Tibial artery (tissue), 4 donors: ENCODE measurements around the gene KAZN.

Experiments
- DNase-seq, 2 donors: peaks; one replicate each; pipeline ENCODE4 v3.0.0-alpha.2; 2019
- H3K27ac ChIP-seq, 2 donors: fragments of 200-600 bp; sonication (generic) in 1 of 2; 1 replicate in 1 of 2; 2 replicates in 1 of 2; pipeline ENCODE4 v1.5.1; 2018 to 2019; ENCODE audit warnings: mild to moderate bottlenecking in 1 of 2
- H3K27me3 ChIP-seq, 2 donors: fragments of 200-600 bp; sonication (generic) in 1 of 2; one replicate each; pipeline versions ENCODE4 v1.5.1 to v1.6.0; 2016 to 2019
- H3K36me3 ChIP-seq, 3 donors: fragments of 200-600 bp; sonication (generic) in 2 of 3; one replicate each; pipeline ENCODE4 v1.5.1; 2016 to 2019; ENCODE audit warnings: mild to moderate bottlenecking in 2 of 3
- H3K4me1 ChIP-seq, 4 donors: fragments of 200-600 bp; sonication (generic) in 2 of 4; 1 replicate in 3 of 4; 2 replicates in 1 of 4; pipeline ENCODE4 v1.5.1; 2016 to 2019
- H3K4me3 ChIP-seq, 2 donors: fragments of 200-600 bp; sonication (generic) in 1 of 2; 1 replicate in 1 of 2; 2 replicates in 1 of 2; pipeline ENCODE4 v1.5.1; 2018 to 2019; ENCODE audit warnings: mild to moderate bottlenecking in 2 of 2
- H3K9me3 ChIP-seq, 3 donors: fragments of 200-600 bp; sonication (generic) in 1 of 3; one replicate each; pipeline ENCODE4 v1.5.1; 2016 to 2019
- CTCF ChIP-seq, 2 experiments: fragments of 200-600 bp in 1 of 2; fragments of 450-650 bp in 1 of 2; IDR thresholded peaks; one replicate each; pipeline ENCODE4 v1.5.1; 2017 to 2019; ENCODE audit warnings: antibody characterized with exemption in 2 of 2, mild to moderate bottlenecking in 1 of 2, moderate library complexity in 1 of 2
- intact Hi-C: fragments of 100-400 bp; cut with DNase I; formaldehyde crosslinking; loops from one replicate; pipeline ENCODE4 v1.15.0; 2023; ENCODE audit warnings: low total_unique reads

The KAZN gene

GRCh38 chr1:14568716-14569355, 29.6 kb upstream of the KAZN start:
- H3K4me1 ChIP-seq: no peaks in the 10 kb centered on the region
- intact Hi-C loops: no loop called here

GRCh38 chr1:14570514-14570913, 28.0 kb upstream of the KAZN start:
- Histone ChIP-seq H3K36me3 (no peaks in the 10 kb centered on the region), H3K27me3 (peaks cover 0 to 10% of the 10 kb centered on the region in 2 donors), H3K4me3 (no peak overlapping the region), H3K27ac (no peak overlapping the region), H3K9me3 (peaks cover 0 to 6% (median 0%) of the 10 kb centered on the region in 3 donors), H3K4me1 (no peaks in the 10 kb centered on the region)
- TF ChIP-seq CTCF (IDR thresholded peaks at IDR 0.05): no peak
- no peak for DNase-seq
- intact Hi-C loops: no loop called here

More at GRCh38 chr1:14568716-14569355, 29.6 kb upstream of the KAZN start:
- H3K4me3 ChIP-seq: no peak overlapping the region
- H3K36me3 ChIP-seq: no peaks in the 10 kb centered on the region
- TF ChIP-seq CTCF (IDR thresholded peaks at IDR 0.05): no peak
- H3K9me3 ChIP-seq: peaks cover 0 to 6% (median 0%) of the 10 kb centered on the region in 3 donors
- DNase-seq: no peak
- peaks cover 0 to 7% of the 10 kb centered on the region in 2 donors for H3K27me3 ChIP-seq
- no peak overlapping the region for H3K27ac ChIP-seq

- Histone ChIP-seq H3K27me3 (peaks cover 0 to 10% of the 10 kb centered on the region in 2 donors), H3K36me3 (no peaks in the 10 kb centered on the region), H3K27ac (no peak overlapping the region), H3K4me1 (no peaks in the 10 kb centered on the region), H3K4me3 (no peak overlapping the region), H3K9me3 (no peaks in the 10 kb centered on the region)
- no peak for DNase-seq
- intact Hi-C loops: no loop called here
- TF ChIP-seq CTCF (IDR thresholded peaks at IDR 0.05): no peak
Measured at GRCh38 chr1:14571810-14572767, 26.4 kb upstream of the KAZN start.

GRCh38 chr1:14572861-14573260, 25.6 kb upstream of the KAZN start:
- no peaks in the 10 kb centered on the region for H3K4me1 ChIP-seq
- TF ChIP-seq CTCF (IDR thresholded peaks at IDR 0.05): no peak
- intact Hi-C loops: no loop called here
- peaks cover 0 to 10% of the 10 kb centered on the region in 2 donors for H3K27me3 ChIP-seq
- no peak for DNase-seq
- H3K36me3 ChIP-seq: no peaks in the 10 kb centered on the region
- no peak overlapping the region for H3K27ac ChIP-seq
- H3K9me3 ChIP-seq: no peaks in the 10 kb centered on the region
- no peak overlapping the region for H3K4me3 ChIP-seq

- Histone ChIP-seq H3K36me3 (no peaks in the 10 kb centered on the region), H3K27ac (no peak overlapping the region), H3K9me3 (no peaks in the 10 kb centered on the region), H3K4me3 (no peak overlapping the region), H3K4me1 (no peaks in the 10 kb centered on the region), H3K27me3 (peaks cover 0 to 10% of the 10 kb centered on the region in 2 donors)
- TF ChIP-seq CTCF (IDR thresholded peaks at IDR 0.05): no peak
- intact Hi-C loops: no loop called here
- no peak for DNase-seq
Measured at GRCh38 chr1:14576155-14576554, 22.3 kb upstream of the KAZN start.
